Endothelial cell of umbilical vein (primary cell): Measurements from ENCODE around the gene MN1. TPM values are rescaled to one million over a fixed set of nuclear protein-coding genes. Genes with fewer than 3 reads are reported as not detected.

Experiments
- BruUV-seq: library from RNA; stranded (reverse); fragments of 400-500 nt; replicated peaks from 2 replicates; lab custom pipeline; 2021; lab: Mats Ljungman, UMichigan
- CTCF ChIA-PET: fragments of 300-600, 350-600 bp; sonication (Branson Sonifier 250); formaldehyde crosslinking; loops from one replicate; lab custom pipeline; 2021; ENCODE audit warnings: antibody characterized with exemption, inconsistent platforms; lab: Charles Lee
- POLR2A ChIA-PET: fragments of 300-600, 350-600 bp; sonication (Branson Sonifier 250); formaldehyde crosslinking; loops from one replicate; lab custom pipeline; 2021; ENCODE audit warnings: antibody characterized with exemption, inconsistent platforms; lab: Charles Lee
- DNase-seq: peaks from one replicate; pipeline ENCODE4 v3.0.0-alpha.2; 2011; ENCODE audit warnings: low read depth, low spot score
- FAIRE-seq: peaks from 2 replicates; lab custom pipeline; 2011; peaks lifted over from hg19 to GRCh38; lab: Jason Lieb, UNC
- H2AFZ ChIP-seq: 2 replicates; pipeline ENCODE4 v1.6.0; 2012; ENCODE audit warnings: low read depth, low read length, control low read depth, inconsistent platforms
- H3K27ac ChIP-seq: 2 replicates; pipeline ENCODE4 v1.5.1; 2011; ENCODE audit warnings: low read depth, mild to moderate bottlenecking, control low read depth, low read length, moderate library complexity; ENCODE audit not compliant: insufficient read depth
- H3K27me3 ChIP-seq, 2 experiments: 2 replicates each; pipeline versions ENCODE4 v1.6.0 to v1.6.1; 2011; ENCODE audit warnings: low read length in 2 of 2, mixed read lengths in 1 of 2; ENCODE audit not compliant: control insufficient read depth in 2 of 2, insufficient read depth in 2 of 2
- H3K36me3 ChIP-seq, 2 experiments: 2 replicates in 1 of 2; 3 replicates in 1 of 2; pipeline ENCODE4 v1.5.1; 2011; ENCODE audit warnings: low read length in 2 of 2, mild to moderate bottlenecking in 1 of 2, moderate library complexity in 1 of 2; ENCODE audit not compliant: control insufficient read depth in 2 of 2, insufficient read depth in 2 of 2; ENCODE audit errors: extremely low read depth in 1 of 2
- H3K4me1 ChIP-seq: 3 replicates; pipeline ENCODE4 v1.5.1; 2011; ENCODE audit warnings: mild to moderate bottlenecking, low read length; ENCODE audit not compliant: control insufficient read depth, insufficient read depth; ENCODE audit errors: extremely low read depth
- H3K4me2 ChIP-seq: 2 replicates; pipeline ENCODE4 v1.6.1; 2011; ENCODE audit warnings: low read length, control low read depth, mixed read lengths; ENCODE audit not compliant: insufficient read depth
- H3K4me3 ChIP-seq, 3 experiments: fragments of 200-600 bp in 1 of 3; sonication (generic), shearing (Covaris generic) in 1 of 3; replicated peaks in 1 of 3; 2 replicates each; pipeline ENCODE4 v1.5.1; 2011 to 2016; ENCODE audit warnings: control low read depth in 3 of 3, low read length in 3 of 3, mild to moderate bottlenecking in 2 of 3, inconsistent platforms in 1 of 3, low read depth in 1 of 3, moderate library complexity in 1 of 3; ENCODE audit not compliant: insufficient read depth in 1 of 3
- H3K79me2 ChIP-seq: 2 replicates; pipeline ENCODE4 v1.6.0; 2012; ENCODE audit warnings: low read length, inconsistent platforms; ENCODE audit not compliant: control insufficient read depth, insufficient read depth
- H3K9ac ChIP-seq: replicated peaks from 2 replicates; pipeline ENCODE3; 2011; ENCODE audit warnings: low read length, control low read depth; ENCODE audit not compliant: insufficient read depth; ENCODE audit errors: extremely low read depth
- H3K9me1 ChIP-seq: replicated peaks from 3 replicates; pipeline ENCODE4 v1.6.0; 2011; ENCODE audit warnings: mild to moderate bottlenecking, low read length; ENCODE audit not compliant: control insufficient read depth, insufficient read depth; ENCODE audit errors: extremely low read depth
- H3K9me3 ChIP-seq: replicated peaks from 2 replicates; pipeline ENCODE4 v1.5.1; 2012; ENCODE audit warnings: low read length, inconsistent platforms; ENCODE audit not compliant: control insufficient read depth, insufficient read depth
- H4K20me1 ChIP-seq: replicated peaks from 2 replicates; pipeline ENCODE3; 2011; ENCODE audit warnings: mild to moderate bottlenecking, low read length; ENCODE audit not compliant: control insufficient read depth, insufficient read depth; ENCODE audit errors: extremely low read depth
- EZH2 ChIP-seq: IDR thresholded peaks from 2 replicates; pipeline ENCODE4 v1.6.1; 2012; ENCODE audit warnings: borderline replicate concordance, low read depth, mild to moderate bottlenecking, moderate library complexity, low read length, inconsistent platforms; ENCODE audit not compliant: severe bottlenecking
- FOS ChIP-seq: IDR thresholded peaks from 2 replicates; pipeline ENCODE4 v1.6.1; 2011; ENCODE audit warnings: mild to moderate bottlenecking, low read length, moderate library complexity, borderline replicate concordance; ENCODE audit not compliant: insufficient read depth
- GATA2 ChIP-seq: IDR thresholded peaks from 2 replicates; pipeline ENCODE4 v1.7.0; 2011; ENCODE audit warnings: low read depth, mild to moderate bottlenecking, moderate library complexity, mixed read lengths, low read length; ENCODE audit not compliant: insufficient read length, insufficient read depth
- JUN ChIP-seq: IDR thresholded peaks from 2 replicates; pipeline ENCODE4 v1.6.1; 2011; ENCODE audit warnings: borderline replicate concordance, low read depth; ENCODE audit not compliant: insufficient read length, insufficient read depth
- MYC ChIP-seq: IDR thresholded peaks from one replicate; pipeline ENCODE4 v1.6.1; 2011; ENCODE audit warnings: mild to moderate bottlenecking, low read depth, low read length
- POLR2A ChIP-seq: IDR thresholded peaks from 2 replicates; pipeline ENCODE4 v1.6.1; 2012; ENCODE audit warnings: low read depth, mild to moderate bottlenecking, control low read depth, low read length
- POLR2AphosphoS5 ChIP-seq: IDR thresholded peaks from 2 replicates; pipeline ENCODE4 v1.6.1; 2012; ENCODE audit warnings: low read depth, mild to moderate bottlenecking, control low read depth, low read length, moderate library complexity; ENCODE audit not compliant: insufficient read depth
- dilution Hi-C: fragments of 300-500 bp; cut with MboI; formaldehyde crosslinking; loops from one replicate; pipeline ENCODE4 v1.15.0; 2019; ENCODE audit warnings: low sequenced_read_pairs; ENCODE audit not compliant: extremely low pct_ligation_motif_present
- intact Hi-C: fragments of 100-400 bp; cut with micrococcal nuclease; formaldehyde crosslinking; loops from one replicate; pipeline ENCODE4 v1.10.0; 2022
- polyA plus RNA-seq, 4 experiments: library from polyadenylated mRNA; depleted of rRNA in 3 of 4; stranded (reverse) in 3 of 4; unstranded in 1 of 4; fragments of >200 nt; gene quantifications; 2 replicates each; pipeline versions ENCODE4 v1.2.1 to v1.2.3, GENCODE V29; 2011 to 2012; ENCODE audit warnings: missing spikeins in 1 of 4
- total RNA-seq: library from RNA; stranded (reverse); gene quantifications from 2 replicates; pipeline ENCODE4 v1.2.3, GENCODE V29; 2021
- TF ChIP-seq, protein P1 (sequence below), 2 donors: IDR thresholded peaks; 1 replicate in 1 of 2; 2 replicates in 1 of 2; pipeline ENCODE4 v1.5.1; 2011; ENCODE audit warnings: low read length in 2 of 2, mild to moderate bottlenecking in 2 of 2, moderate library complexity in 2 of 2, control low read depth in 1 of 2, inconsistent platforms in 1 of 2, low read depth in 1 of 2; ENCODE audit not compliant: insufficient read depth in 1 of 2; ENCODE audit errors: extremely low read depth in 1 of 2
- TF ChIP-seq, protein P2 (sequence below): IDR thresholded peaks from 2 replicates; pipeline ENCODE4 v1.6.1; 2011; ENCODE audit not compliant: insufficient read depth, insufficient read length

Gene MN1
- total and polyA plus RNA-seq, 2 donors (not counting 3 experiments of a cell fraction or from before 2014, with no cell fraction given), result 3.8 to 5.2 TPM

DNA sequence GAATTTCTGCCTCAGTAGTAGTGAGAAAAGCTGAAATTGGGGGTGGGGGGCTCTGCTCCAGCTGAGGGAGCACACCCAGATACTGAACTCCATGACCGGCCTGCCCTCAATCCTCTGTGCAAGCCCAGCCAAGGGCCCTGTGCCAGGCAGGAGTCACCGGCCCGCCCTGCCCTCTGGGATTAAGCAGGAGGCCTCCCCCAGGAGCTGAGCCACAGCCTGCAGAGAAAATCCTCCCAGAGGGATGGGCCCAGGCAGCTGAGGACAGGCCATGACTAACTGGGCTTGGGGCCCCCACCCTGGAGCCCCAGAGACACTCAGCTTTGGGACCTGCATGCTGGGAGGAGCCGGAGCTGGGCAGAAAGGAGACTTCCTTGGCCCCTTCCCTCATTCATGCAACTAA lies 48.8 kb downstream of the MN1 start:
- H3K4me1 ChIP-seq, result no peaks in the 10 kb centered on the region
- no peak overlapping the region for H2AFZ ChIP-seq
- dilution Hi-C loops (no loop called here), intact Hi-C loops (no loop called here)
- no peak for TF ChIP-seq POLR2AphosphoS5
- TF ChIP-seq EZH2, result no peak
- TF ChIP-seq FOS, result no peak
- TF ChIP-seq, protein P1, sequence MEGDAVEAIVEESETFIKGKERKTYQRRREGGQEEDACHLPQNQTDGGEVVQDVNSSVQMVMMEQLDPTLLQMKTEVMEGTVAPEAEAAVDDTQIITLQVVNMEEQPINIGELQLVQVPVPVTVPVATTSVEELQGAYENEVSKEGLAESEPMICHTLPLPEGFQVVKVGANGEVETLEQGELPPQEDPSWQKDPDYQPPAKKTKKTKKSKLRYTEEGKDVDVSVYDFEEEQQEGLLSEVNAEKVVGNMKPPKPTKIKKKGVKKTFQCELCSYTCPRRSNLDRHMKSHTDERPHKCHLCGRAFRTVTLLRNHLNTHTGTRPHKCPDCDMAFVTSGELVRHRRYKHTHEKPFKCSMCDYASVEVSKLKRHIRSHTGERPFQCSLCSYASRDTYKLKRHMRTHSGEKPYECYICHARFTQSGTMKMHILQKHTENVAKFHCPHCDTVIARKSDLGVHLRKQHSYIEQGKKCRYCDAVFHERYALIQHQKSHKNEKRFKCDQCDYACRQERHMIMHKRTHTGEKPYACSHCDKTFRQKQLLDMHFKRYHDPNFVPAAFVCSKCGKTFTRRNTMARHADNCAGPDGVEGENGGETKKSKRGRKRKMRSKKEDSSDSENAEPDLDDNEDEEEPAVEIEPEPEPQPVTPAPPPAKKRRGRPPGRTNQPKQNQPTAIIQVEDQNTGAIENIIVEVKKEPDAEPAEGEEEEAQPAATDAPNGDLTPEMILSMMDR (IDR thresholded peaks at IDR 0.05; ENCODE audit: extremely low read depth in 1 of 2, insufficient read depth in 1 of 2, low read depth in 1 of 2, low read length in 2 of 2), result no peak
- no peak for TF ChIP-seq JUN
- no peak for TF ChIP-seq GATA2
- no peak for TF ChIP-seq MYC
- TF ChIP-seq, protein P2, sequence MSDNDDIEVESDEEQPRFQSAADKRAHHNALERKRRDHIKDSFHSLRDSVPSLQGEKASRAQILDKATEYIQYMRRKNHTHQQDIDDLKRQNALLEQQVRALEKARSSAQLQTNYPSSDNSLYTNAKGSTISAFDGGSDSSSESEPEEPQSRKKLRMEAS, result no peak
- TF ChIP-seq POLR2A, result no peak
- BruUV-seq, result no TSS peak
- H3K27me3 ChIP-seq, result peaks cover 0 to 4% of the 10 kb centered on the region in 2 experiments
- no peak overlapping the region for H3K9ac ChIP-seq
- H3K27ac ChIP-seq, result no peak overlapping the region
- no peaks in the 10 kb centered on the region for H3K36me3 ChIP-seq
- CTCF ChIA-PET, result interaction anchor here (0.8 kb wide), 1 partner anchor 35 kb away, joined by 3 read pairs; no protein-coding TSS in a partner anchor
- H3K9me3 ChIP-seq, result no peaks in the 10 kb centered on the region
- H4K20me1 ChIP-seq, result no peaks in the 10 kb centered on the region
- H3K4me2 ChIP-seq, result no peak overlapping the region
- H3K79me2 ChIP-seq, result no peaks in the 10 kb centered on the region
- POLR2A ChIA-PET, result no interaction called here
- H3K4me3 ChIP-seq, result no peak overlapping the region
- H3K9me1 ChIP-seq, result no peaks in the 10 kb centered on the region
- no peak for FAIRE-seq
- no peak for DNase-seq
